SU-DHL-6 (cell line): ENCODE measurements around the gene CPT1C.

Experiments
- CTCF ChIP-seq: fragments of 200-600 bp; sonication (generic); IDR thresholded peaks from one replicate; pipeline ENCODE4 v1.5.1; 2017; ENCODE audit warnings: antibody characterized with exemption, mild to moderate bottlenecking, low read length, moderate library complexity; ENCODE audit not compliant: insufficient read depth, poor library complexity, severe bottlenecking
- EZH2phosphoT487 ChIP-seq: fragments of 200-600 bp; sonication (generic), shearing (Covaris generic); conservative IDR thresholded peaks from 2 replicates; pipeline ENCODE4 v1.6.1; 2018; ENCODE audit warnings: mild to moderate bottlenecking, antibody characterized with exemption, low read length, moderate library complexity, mixed read lengths

DNA sequence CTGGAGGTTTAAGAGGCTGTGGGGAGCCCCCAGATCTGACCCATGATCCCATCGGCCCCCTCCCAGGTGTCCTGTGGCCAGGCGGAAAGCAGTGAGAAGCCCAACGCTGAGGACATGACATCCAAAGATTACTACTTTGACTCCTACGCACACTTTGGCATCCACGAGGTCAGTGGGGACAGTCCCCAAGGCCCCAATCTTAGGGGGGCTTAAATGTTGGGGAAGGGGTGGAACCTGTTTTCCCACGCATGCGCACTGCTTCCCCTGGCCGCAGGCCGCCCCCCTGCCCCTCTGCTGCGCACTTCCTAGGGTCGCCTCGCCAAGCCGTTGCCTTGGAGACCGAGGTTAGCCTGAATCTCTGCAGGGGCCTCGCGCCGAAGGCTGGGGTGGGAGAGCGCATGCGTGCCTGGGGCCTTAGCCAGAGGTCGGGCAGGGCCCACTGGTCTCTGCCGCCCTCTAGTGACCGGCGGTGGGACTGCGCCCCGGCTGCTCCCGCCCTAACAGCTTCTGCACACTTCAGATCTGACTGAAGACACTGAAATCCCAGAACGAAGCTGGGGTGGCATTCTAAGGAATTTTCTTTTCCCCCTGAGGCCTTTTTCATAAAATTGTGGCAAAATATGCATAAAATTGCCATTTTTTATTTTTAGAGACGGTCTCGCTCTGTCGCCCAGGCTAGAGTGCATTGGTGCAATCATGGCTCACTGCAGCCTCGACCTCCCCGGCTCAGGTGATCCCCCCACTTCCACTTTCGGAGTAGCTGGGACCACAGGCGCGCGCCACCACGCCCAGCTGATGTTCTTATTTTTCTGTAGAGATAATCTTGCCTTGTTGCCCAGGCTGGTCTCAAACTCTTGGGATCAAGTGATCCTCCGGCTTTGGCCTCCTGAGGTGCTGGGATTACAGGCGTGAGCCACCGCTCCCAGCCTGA is 10.2 kb upstream of the CPT1C start:
- TF ChIP-seq CTCF: peak; percentile 93
- TF ChIP-seq EZH2phosphoT487: no peak
